Measurements from ENCODE around the gene LIMK1.
"Not testable (repeated sequence)": the region's sequence is repeated elsewhere in the genome, so short reads cannot be mapped to it uniquely, and the experiment has no call there.

Gene LIMK1

GRCh38 chr7:74143383-74143782 lies 59.8 kb downstream of the LIMK1 start:
- Histone ChIP-seq H3K9me3 (ENCODE audit: control insufficient read depth in 1 of 2, low read length in 2 of 2) (no peaks in the 10 kb centered on the region), H3K9ac (ENCODE audit: low read depth in 1 of 2, low read length in 2 of 2) (no peak overlapping the region), H3K27me3 (ENCODE audit: control insufficient read depth in 1 of 2, insufficient read depth in 2 of 2, low read length in 2 of 2) (no peaks in the 10 kb centered on the region), H3K4me3 (ENCODE audit: low read depth in 1 of 2, low read length in 2 of 2) (no peak overlapping the region), H3K27ac (ENCODE audit: low read depth, low read length) (no peak overlapping the region), H3K36me3 (ENCODE audit: control insufficient read depth in 1 of 2, insufficient read depth in 2 of 2, low read length in 2 of 2) (no peaks in the 10 kb centered on the region), H3K4me1 (ENCODE audit: control insufficient read depth in 1 of 2, insufficient read depth in 2 of 2, low read length in 2 of 2) (no peaks in the 10 kb centered on the region)

- no peak overlapping the region for H3K9ac ChIP-seq (ENCODE audit: low read depth in 1 of 2, low read length in 2 of 2)
- H3K27me3 ChIP-seq (ENCODE audit: control insufficient read depth in 1 of 2, insufficient read depth in 2 of 2, low read length in 2 of 2), result no peaks in the 10 kb centered on the region
- no peak overlapping the region for H3K27ac ChIP-seq (ENCODE audit: low read depth, low read length)
- H3K4me3 ChIP-seq (ENCODE audit: low read depth in 1 of 2, low read length in 2 of 2), result no peak overlapping the region
- H3K36me3 ChIP-seq (ENCODE audit: control insufficient read depth in 1 of 2, insufficient read depth in 2 of 2, low read length in 2 of 2), result no peaks in the 10 kb centered on the region
- no peaks in the 10 kb centered on the region for H3K4me1 ChIP-seq (ENCODE audit: control insufficient read depth in 1 of 2, insufficient read depth in 2 of 2, low read length in 2 of 2)
- H3K9me3 ChIP-seq (ENCODE audit: control insufficient read depth in 1 of 2, low read length in 2 of 2), result no peaks in the 10 kb centered on the region
Measured at GRCh38 chr7:74148491-74148890, 64.9 kb downstream of the LIMK1 start.

GRCh38 chr7:74149071-74149470 lies 65.5 kb downstream of the LIMK1 start:
- Histone ChIP-seq H3K27ac (ENCODE audit: low read depth, low read length) (no peak overlapping the region), H3K4me1 (ENCODE audit: control insufficient read depth in 1 of 2, insufficient read depth in 2 of 2, low read length in 2 of 2) (no peaks in the 10 kb centered on the region), H3K27me3 (ENCODE audit: control insufficient read depth in 1 of 2, insufficient read depth in 2 of 2, low read length in 2 of 2) (no peaks in the 10 kb centered on the region), H3K9me3 (ENCODE audit: control insufficient read depth in 1 of 2, low read length in 2 of 2) (no peaks in the 10 kb centered on the region), H3K4me3 (ENCODE audit: low read depth in 1 of 2, low read length in 2 of 2) (no peak overlapping the region), H3K9ac (ENCODE audit: low read depth in 1 of 2, low read length in 2 of 2) (no peak overlapping the region), H3K36me3 (ENCODE audit: control insufficient read depth in 1 of 2, insufficient read depth in 2 of 2, low read length in 2 of 2) (no peaks in the 10 kb centered on the region)

- Histone ChIP-seq H3K36me3 (ENCODE audit: control insufficient read depth in 1 of 2, insufficient read depth in 2 of 2, low read length in 2 of 2) (no peaks in the 10 kb centered on the region), H3K4me3 (ENCODE audit: low read depth in 1 of 2, low read length in 2 of 2) (no peak overlapping the region), H3K27me3 (ENCODE audit: control insufficient read depth in 1 of 2, insufficient read depth in 2 of 2, low read length in 2 of 2) (no peaks in the 10 kb centered on the region), H3K9me3 (ENCODE audit: control insufficient read depth in 1 of 2, low read length in 2 of 2) (no peaks in the 10 kb centered on the region), H3K9ac (ENCODE audit: low read depth in 1 of 2, low read length in 2 of 2) (no peak overlapping the region), H3K4me1 (ENCODE audit: control insufficient read depth in 1 of 2, insufficient read depth in 2 of 2, low read length in 2 of 2) (no peaks in the 10 kb centered on the region), H3K27ac (ENCODE audit: low read depth, low read length) (no peak overlapping the region)
Measured at GRCh38 chr7:74149603-74150002, 66.0 kb downstream of the LIMK1 start.

- H3K36me3 ChIP-seq (ENCODE audit: control insufficient read depth in 1 of 2, insufficient read depth in 2 of 2, low read length in 2 of 2), result no peaks in the 10 kb centered on the region
- H3K4me1 ChIP-seq (ENCODE audit: control insufficient read depth in 1 of 2, insufficient read depth in 2 of 2, low read length in 2 of 2), result no peaks in the 10 kb centered on the region
- no peaks in the 10 kb centered on the region for H3K9me3 ChIP-seq (ENCODE audit: control insufficient read depth in 1 of 2, low read length in 2 of 2)
- no peak overlapping the region for H3K4me3 ChIP-seq (ENCODE audit: low read depth in 1 of 2, low read length in 2 of 2)
- no peak overlapping the region for H3K27ac ChIP-seq (ENCODE audit: low read depth, low read length)
- H3K9ac ChIP-seq (ENCODE audit: low read depth in 1 of 2, low read length in 2 of 2), result no peak overlapping the region
- no peaks in the 10 kb centered on the region for H3K27me3 ChIP-seq (ENCODE audit: control insufficient read depth in 1 of 2, insufficient read depth in 2 of 2, low read length in 2 of 2)
Measured at GRCh38 chr7:74153736-74154135, 70.1 kb downstream of the LIMK1 start.

GRCh38 chr7:74155810-74156395 lies 72.3 kb downstream of the LIMK1 start:
- no peaks in the 10 kb centered on the region for H3K4me1 ChIP-seq (ENCODE audit: control insufficient read depth in 1 of 2, insufficient read depth in 2 of 2, low read length in 2 of 2)
- H3K27ac ChIP-seq (ENCODE audit: low read depth, low read length), result no peak overlapping the region
- no peaks in the 10 kb centered on the region for H3K27me3 ChIP-seq (ENCODE audit: control insufficient read depth in 1 of 2, insufficient read depth in 2 of 2, low read length in 2 of 2)
- no peak overlapping the region for H3K9ac ChIP-seq (ENCODE audit: low read depth in 1 of 2, low read length in 2 of 2)
- H3K9me3 ChIP-seq (ENCODE audit: control insufficient read depth in 1 of 2, low read length in 2 of 2), result no peaks in the 10 kb centered on the region
- no peak overlapping the region for H3K4me3 ChIP-seq (ENCODE audit: low read depth in 1 of 2, low read length in 2 of 2)
- H3K36me3 ChIP-seq (ENCODE audit: control insufficient read depth in 1 of 2, insufficient read depth in 2 of 2, low read length in 2 of 2), result no peaks in the 10 kb centered on the region

- no peaks in the 10 kb centered on the region for H3K36me3 ChIP-seq (ENCODE audit: control insufficient read depth in 1 of 2, insufficient read depth in 2 of 2, low read length in 2 of 2)
- H3K27ac ChIP-seq (ENCODE audit: low read depth, low read length), result no peak overlapping the region
- H3K4me3 ChIP-seq (ENCODE audit: low read depth in 1 of 2, low read length in 2 of 2), result no peak overlapping the region
- no peaks in the 10 kb centered on the region for H3K4me1 ChIP-seq (ENCODE audit: control insufficient read depth in 1 of 2, insufficient read depth in 2 of 2, low read length in 2 of 2)
- H3K9ac ChIP-seq (ENCODE audit: low read depth in 1 of 2, low read length in 2 of 2), result no peak overlapping the region
- no peaks in the 10 kb centered on the region for H3K27me3 ChIP-seq (ENCODE audit: control insufficient read depth in 1 of 2, insufficient read depth in 2 of 2, low read length in 2 of 2)
- H3K9me3 ChIP-seq (ENCODE audit: control insufficient read depth in 1 of 2, low read length in 2 of 2), result no peaks in the 10 kb centered on the region
Measured at GRCh38 chr7:74157605-74158004, 74.0 kb downstream of the LIMK1 start.

GRCh38 chr7:74164985-74165456 lies 81.4 kb downstream of the LIMK1 start:
- no peak overlapping the region for H3K9ac ChIP-seq (ENCODE audit: low read depth in 1 of 2, low read length in 2 of 2)
- no peaks in the 10 kb centered on the region for H3K36me3 ChIP-seq (ENCODE audit: control insufficient read depth in 1 of 2, insufficient read depth in 2 of 2, low read length in 2 of 2)
- H3K4me3 ChIP-seq (ENCODE audit: low read depth in 1 of 2, low read length in 2 of 2), result no peak overlapping the region
- H3K9me3 ChIP-seq (ENCODE audit: control insufficient read depth in 1 of 2, low read length in 2 of 2), result no peaks in the 10 kb centered on the region
- no peak overlapping the region for H3K27ac ChIP-seq (ENCODE audit: low read depth, low read length)
- H3K4me1 ChIP-seq (ENCODE audit: control insufficient read depth in 1 of 2, insufficient read depth in 2 of 2, low read length in 2 of 2), result no peaks in the 10 kb centered on the region
- no peaks in the 10 kb centered on the region for H3K27me3 ChIP-seq (ENCODE audit: control insufficient read depth in 1 of 2, insufficient read depth in 2 of 2, low read length in 2 of 2)

- Histone ChIP-seq H3K36me3 (ENCODE audit: control insufficient read depth in 1 of 2, insufficient read depth in 2 of 2, low read length in 2 of 2) (no peaks in the 10 kb centered on the region), H3K4me3 (ENCODE audit: low read depth in 1 of 2, low read length in 2 of 2) (no peak overlapping the region), H3K4me1 (ENCODE audit: control insufficient read depth in 1 of 2, insufficient read depth in 2 of 2, low read length in 2 of 2) (no peaks in the 10 kb centered on the region), H3K9ac (ENCODE audit: low read depth in 1 of 2, low read length in 2 of 2) (no peak overlapping the region), H3K9me3 (ENCODE audit: control insufficient read depth in 1 of 2, low read length in 2 of 2) (no peaks in the 10 kb centered on the region), H3K27me3 (ENCODE audit: control insufficient read depth in 1 of 2, insufficient read depth in 2 of 2, low read length in 2 of 2) (no peaks in the 10 kb centered on the region), H3K27ac (ENCODE audit: low read depth, low read length) (no peak overlapping the region)
Measured at GRCh38 chr7:74165867-74166593, 82.4 kb downstream of the LIMK1 start.

GRCh38 chr7:74167324-74167723 lies 83.7 kb downstream of the LIMK1 start:
- H3K27me3 ChIP-seq (ENCODE audit: control insufficient read depth in 1 of 2, insufficient read depth in 2 of 2, low read length in 2 of 2); H3K9me3 ChIP-seq (ENCODE audit: control insufficient read depth in 1 of 2, low read length in 2 of 2); H3K4me1 ChIP-seq (ENCODE audit: control insufficient read depth in 1 of 2, insufficient read depth in 2 of 2, low read length in 2 of 2); H3K36me3 ChIP-seq (ENCODE audit: control insufficient read depth in 1 of 2, insufficient read depth in 2 of 2, low read length in 2 of 2); H3K4me3 ChIP-seq (ENCODE audit: low read depth in 1 of 2, low read length in 2 of 2); H3K27ac ChIP-seq (ENCODE audit: low read depth, low read length); H3K9ac ChIP-seq (ENCODE audit: low read depth in 1 of 2, low read length in 2 of 2): not testable (repeated sequence)
